NB4 (cell line): ENCODE measurements around the gene CLSTN3.

Experiments used
- DNase-seq: peaks from one replicate; pipeline ENCODE4 v3.0.0; 2010; ENCODE audit warnings: low read depth
- H3K4me3 ChIP-seq: one replicate; pipeline ENCODE4 v1.5.1; 2011; ENCODE audit warnings: mild to moderate bottlenecking, low read depth, low read length, moderate library complexity
- MYC ChIP-seq: IDR thresholded peaks from 2 replicates; pipeline ENCODE4 v1.6.1; 2011; ENCODE audit warnings: low read depth, low read length
- POLR2A ChIP-seq: IDR thresholded peaks from 2 replicates; pipeline ENCODE4 v1.6.1; 2011; ENCODE audit warnings: mild to moderate bottlenecking; ENCODE audit not compliant: insufficient read length; ENCODE audit errors: extremely low read depth
- TF ChIP-seq, protein P1 (sequence below): IDR thresholded peaks from 2 replicates; pipeline ENCODE4 v1.6.1; 2011; ENCODE audit warnings: low read depth, low read length
- TF ChIP-seq, protein P2 (sequence below): IDR thresholded peaks from one replicate; pipeline ENCODE4 v1.5.1; 2012; ENCODE audit warnings: low read depth, low read length

CLSTN3 gene

DNA sequence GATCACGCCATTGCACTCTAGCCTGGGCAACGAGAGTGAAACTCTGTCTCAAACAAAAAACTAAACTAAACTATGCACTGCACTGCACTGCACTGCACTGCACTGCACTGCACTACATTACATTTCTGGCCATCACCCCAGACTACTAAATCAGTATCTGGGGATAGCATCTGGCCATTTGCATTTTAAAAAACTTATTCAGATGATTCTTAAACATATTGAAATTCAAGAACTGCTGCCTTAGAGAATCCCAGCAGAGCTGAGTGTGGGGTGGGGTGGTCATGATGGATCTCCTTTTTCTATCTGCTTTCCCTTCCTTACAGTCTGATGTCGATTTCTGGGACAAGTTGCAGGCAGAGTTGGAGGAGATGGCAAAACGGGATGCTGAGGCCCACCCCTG, 72.9 kb downstream of the CLSTN3 start:
- no peak for TF ChIP-seq MYC
- TF ChIP-seq, protein P1, sequence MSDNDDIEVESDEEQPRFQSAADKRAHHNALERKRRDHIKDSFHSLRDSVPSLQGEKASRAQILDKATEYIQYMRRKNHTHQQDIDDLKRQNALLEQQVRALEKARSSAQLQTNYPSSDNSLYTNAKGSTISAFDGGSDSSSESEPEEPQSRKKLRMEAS = no peak
- DNase-seq = no peak
- H3K4me3 ChIP-seq = no peak overlapping the region

DNA sequence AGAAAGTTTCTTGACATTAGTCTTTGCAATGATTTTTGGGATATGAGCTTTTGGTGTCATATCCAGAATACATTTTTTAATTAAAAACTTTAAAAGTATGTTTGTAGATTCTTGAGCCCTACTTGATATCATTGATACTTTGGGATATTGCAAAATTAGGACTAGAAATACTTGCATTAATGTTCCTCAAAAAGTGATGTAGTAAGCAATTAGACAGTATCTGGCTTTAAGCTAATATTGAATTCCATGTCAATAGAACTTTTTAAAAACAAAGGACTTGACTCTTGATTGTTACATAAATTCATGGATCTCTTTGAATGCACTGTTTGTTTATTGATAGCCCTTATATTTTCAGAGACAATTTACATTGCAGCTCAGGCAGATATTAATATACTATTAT, 74.9 kb downstream of the CLSTN3 start:
- DNase-seq = no peak
- no peak overlapping the region for H3K4me3 ChIP-seq
- TF ChIP-seq POLR2A (no peak), MYC (no peak)
- TF ChIP-seq, protein P2, sequence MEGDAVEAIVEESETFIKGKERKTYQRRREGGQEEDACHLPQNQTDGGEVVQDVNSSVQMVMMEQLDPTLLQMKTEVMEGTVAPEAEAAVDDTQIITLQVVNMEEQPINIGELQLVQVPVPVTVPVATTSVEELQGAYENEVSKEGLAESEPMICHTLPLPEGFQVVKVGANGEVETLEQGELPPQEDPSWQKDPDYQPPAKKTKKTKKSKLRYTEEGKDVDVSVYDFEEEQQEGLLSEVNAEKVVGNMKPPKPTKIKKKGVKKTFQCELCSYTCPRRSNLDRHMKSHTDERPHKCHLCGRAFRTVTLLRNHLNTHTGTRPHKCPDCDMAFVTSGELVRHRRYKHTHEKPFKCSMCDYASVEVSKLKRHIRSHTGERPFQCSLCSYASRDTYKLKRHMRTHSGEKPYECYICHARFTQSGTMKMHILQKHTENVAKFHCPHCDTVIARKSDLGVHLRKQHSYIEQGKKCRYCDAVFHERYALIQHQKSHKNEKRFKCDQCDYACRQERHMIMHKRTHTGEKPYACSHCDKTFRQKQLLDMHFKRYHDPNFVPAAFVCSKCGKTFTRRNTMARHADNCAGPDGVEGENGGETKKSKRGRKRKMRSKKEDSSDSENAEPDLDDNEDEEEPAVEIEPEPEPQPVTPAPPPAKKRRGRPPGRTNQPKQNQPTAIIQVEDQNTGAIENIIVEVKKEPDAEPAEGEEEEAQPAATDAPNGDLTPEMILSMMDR = no peak
- TF ChIP-seq, protein P1 = no peak

DNA sequence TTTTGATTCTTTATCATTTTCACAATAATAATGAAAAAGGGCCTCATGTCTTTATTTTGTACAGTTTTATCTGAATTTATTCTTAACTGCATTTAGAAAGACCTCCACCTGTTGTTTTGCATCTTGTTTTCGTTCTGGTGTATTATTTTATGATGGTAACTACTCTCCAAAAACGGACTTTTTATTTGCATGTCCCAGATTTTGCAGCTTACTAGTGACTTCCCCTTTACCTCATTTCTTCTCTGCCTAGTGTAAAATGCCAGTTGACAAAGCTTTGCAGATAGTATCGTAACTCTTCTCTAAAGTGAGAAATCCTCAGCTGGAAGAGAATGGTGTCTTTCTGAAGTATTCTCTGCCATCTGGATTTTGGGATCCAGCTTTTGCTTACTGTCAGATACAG, 76.5 kb downstream of the CLSTN3 start:
- DNase-seq = no peak
- TF ChIP-seq, protein P1 = no peak
- TF ChIP-seq, protein P2 = no peak
- no peak for TF ChIP-seq POLR2A
- TF ChIP-seq MYC = no peak
- no peak overlapping the region for H3K4me3 ChIP-seq

DNA sequence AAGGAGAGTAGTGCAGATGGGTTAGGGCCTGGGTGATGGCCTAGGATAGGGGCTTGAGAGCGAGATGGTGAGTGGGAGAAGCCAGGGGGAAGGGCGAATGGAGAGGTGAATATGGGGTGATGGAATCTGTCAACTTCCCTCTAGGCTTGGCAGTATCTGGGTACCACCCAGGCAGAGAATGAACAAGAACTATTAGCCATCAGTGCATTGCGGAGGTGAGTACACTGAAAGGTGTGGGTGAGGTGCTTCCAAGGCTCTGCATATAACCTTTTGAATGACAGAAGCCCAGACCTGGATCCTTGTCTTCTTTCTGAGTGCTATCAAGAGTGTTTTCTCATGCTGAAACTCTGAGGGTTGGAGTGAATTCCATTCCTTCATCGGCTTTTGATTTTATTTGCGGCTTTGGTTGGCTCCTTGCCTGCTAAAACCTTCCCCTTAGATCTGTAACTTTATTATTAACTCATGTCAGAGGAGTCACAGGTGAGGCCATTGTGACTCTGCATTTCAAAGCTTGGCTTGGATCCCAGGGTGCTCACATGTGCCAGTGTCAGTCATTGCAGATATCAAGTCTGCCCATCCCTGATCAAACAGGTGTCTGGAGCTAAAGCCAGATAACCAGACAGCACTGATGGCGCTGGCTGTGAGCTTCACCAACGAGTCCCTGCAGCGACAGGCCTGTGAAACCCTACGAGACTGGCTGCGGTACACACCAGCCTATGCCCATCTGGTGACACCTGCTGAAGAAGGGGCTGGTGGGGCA, 77.9 kb downstream of the CLSTN3 start:
- TF ChIP-seq MYC (no peak), POLR2A (no peak)
- TF ChIP-seq, protein P2 = no peak
- TF ChIP-seq, protein P1 = no peak
- H3K4me3 ChIP-seq = no peak overlapping the region
- DNase-seq = no peak
